ENCODE results near the gene TBC1D24. TPM values are rescaled to one million over a fixed set of nuclear protein-coding genes. Genes with fewer than 3 reads are reported as not detected.
"Not testable (repeated sequence)": the region's sequence is repeated elsewhere in the genome, so short reads cannot be mapped to it uniquely, and the experiment has no call there.

Gene TBC1D24
- total RNA-seq, 2 experiments from 2014 or later: 18.7 to 23.3 TPM

DNA sequence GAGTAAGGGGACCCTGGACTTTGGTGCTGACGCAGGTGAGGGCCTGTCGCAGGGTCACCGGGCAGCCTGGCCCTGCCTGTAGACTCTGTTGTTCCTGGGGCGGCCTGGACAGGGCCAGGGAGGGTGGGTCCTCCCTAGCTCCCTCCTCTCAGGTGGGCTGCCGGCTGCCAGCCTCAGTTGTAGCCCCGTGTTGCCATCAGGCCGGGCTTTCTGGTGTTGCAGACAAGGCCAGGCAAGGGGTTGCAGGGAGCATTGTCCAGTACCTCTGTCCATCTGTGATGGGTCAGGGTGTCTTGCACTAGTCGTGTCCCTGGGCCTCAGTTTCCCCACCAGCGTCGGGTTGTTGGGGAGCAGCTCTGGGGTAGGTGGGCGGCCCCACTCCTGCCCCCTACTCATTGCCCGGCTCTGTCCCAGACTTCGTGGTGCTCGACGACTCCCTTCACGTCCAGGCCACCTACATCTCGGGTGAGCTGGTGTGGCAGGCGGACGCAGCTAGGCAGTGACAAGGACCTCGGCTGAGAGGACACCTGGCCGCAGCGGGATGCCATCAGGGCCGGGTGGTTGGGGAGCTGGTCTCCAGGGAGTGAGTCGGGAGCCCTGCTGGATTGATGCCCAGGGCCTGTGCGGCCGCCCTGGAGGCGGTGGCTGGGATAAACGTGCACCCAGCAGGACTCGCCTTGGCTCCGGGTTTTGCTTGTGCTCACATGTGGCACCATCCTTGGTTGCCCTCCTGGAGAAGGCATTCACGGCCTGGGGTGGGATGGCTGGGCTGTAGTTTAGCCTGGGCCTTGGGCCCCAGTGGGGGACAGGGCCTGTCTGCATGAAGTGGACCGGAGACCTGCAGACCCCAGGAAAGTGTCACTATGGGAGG lies 54.4 kb downstream of the TBC1D24 start:
- CTCF ChIA-PET: no interaction called here
- DNase-seq (peak; percentile 41), ATAC-seq (no peak)
- H3K4me3 Mint-ChIP-seq: no peak overlapping the region
- H3K27ac Mint-ChIP-seq: no peak overlapping the region
- H3K36me3 Mint-ChIP-seq: peaks cover 7% of the 10 kb centered on the region
- H3K27me3 Mint-ChIP-seq: no peaks in the 10 kb centered on the region
- H3K4me1 Mint-ChIP-seq: peaks cover 17% of the 10 kb centered on the region
- no peaks in the 10 kb centered on the region for H3K9me3 Mint-ChIP-seq (ENCODE audit: low read depth)

DNA sequence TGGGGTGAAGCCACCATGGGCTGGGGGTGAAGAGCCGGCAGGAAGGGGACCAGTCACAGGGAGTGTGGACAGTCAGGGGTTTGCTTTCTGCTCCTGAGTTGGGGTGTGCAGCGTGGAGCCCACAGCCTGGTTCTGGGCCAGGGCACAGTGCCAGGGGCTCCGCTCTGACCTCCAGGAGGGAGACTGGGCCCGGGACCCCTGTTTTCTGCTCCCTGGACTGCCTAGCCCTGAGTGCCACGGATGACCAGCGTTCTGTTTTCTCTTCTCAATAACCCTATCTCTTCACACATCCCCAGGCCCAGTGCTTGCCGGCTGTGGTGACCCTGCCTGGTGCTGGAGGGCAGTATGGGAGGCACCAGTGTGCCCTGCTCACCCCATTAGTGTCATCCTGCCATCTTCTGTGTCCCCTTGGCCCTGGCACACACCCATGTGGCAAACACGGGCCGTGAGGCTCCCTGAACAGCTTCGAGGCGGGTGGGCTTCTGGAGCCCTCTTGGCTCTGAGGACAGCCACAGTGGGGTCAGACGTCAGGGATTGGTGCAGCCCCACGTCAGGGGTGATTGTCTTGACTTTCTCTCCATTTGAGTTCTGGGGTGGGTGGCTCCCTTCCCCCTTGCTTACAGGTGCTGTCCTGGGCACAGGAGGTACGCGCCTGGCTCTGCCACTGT lies 55.2 kb downstream of the TBC1D24 start:
- Mint-ChIP-seq H3K27ac (peak overlapping the region; percentile 54), H3K4me3 (no peak overlapping the region), H3K36me3 (peaks cover 4% of the 10 kb centered on the region), H3K4me1 (peaks cover 17% of the 10 kb centered on the region), H3K9me3 (ENCODE audit: low read depth) (no peaks in the 10 kb centered on the region), H3K27me3 (no peaks in the 10 kb centered on the region)
- DNase-seq: peak; percentile 40
- CTCF ChIA-PET: interaction anchor here (1.2 kb wide), 1 partner anchor 9 kb away, joined by 3 read pairs; no protein-coding TSS in a partner anchor
- ATAC-seq: no peak

- Mint-ChIP-seq H3K4me3 (peak overlapping the region; percentile 82), H3K27ac (peak overlapping the region; percentile 98), H3K9me3 (ENCODE audit: low read depth) (no peaks in the 10 kb centered on the region), H3K4me1 (peaks cover 17% of the 10 kb centered on the region), H3K36me3 (peaks cover 4% of the 10 kb centered on the region), H3K27me3 (no peaks in the 10 kb centered on the region)
- CTCF ChIA-PET: interaction anchor here (1.2 kb wide), 1 partner anchor 10 kb away, joined by 3 read pairs; no protein-coding TSS in a partner anchor
- DNase-seq (peak; percentile 45), ATAC-seq (no peak)
These were observed 55.8 kb downstream of the TBC1D24 start for GRCh38 chr16:2530629-2531318.

GRCh38 chr16:2531371-2531695 lies 56.4 kb downstream of the TBC1D24 start, which contains the start of gene CEMP1:
Gene CEMP1 (minus strand): TSS chr16:2531408. CDS start chr16:2531073, 335 bp downstream.
- Mint-ChIP-seq H3K36me3 (peaks cover under 1% of the 10 kb centered on the region), H3K27ac (peak within 1 kb of the TSS; percentile 98), H3K27me3 (no peaks in the 10 kb centered on the region), H3K4me1 (peaks cover 17% of the 10 kb centered on the region), H3K4me3 (peak within 1 kb of the TSS; percentile 82), H3K9me3 (ENCODE audit: low read depth) (no peaks in the 10 kb centered on the region)
- CTCF ChIA-PET: interaction anchor here (1.2 kb wide), 1 partner anchor 11 kb away, joined by 3 read pairs; no protein-coding TSS in a partner anchor
- DNase-seq (no peak), ATAC-seq (no peak)

- Mint-ChIP-seq H3K36me3 (no peaks in the 10 kb centered on the region), H3K27me3 (no peaks in the 10 kb centered on the region), H3K9me3 (ENCODE audit: low read depth) (no peaks in the 10 kb centered on the region), H3K4me1 (peaks cover 20% of the 10 kb centered on the region), H3K4me3 (peak overlapping the region; percentile 82), H3K27ac (peak overlapping the region; percentile 98)
- DNase-seq (peak; percentile 99), ATAC-seq (peak; percentile 94)
- CTCF ChIA-PET: interaction anchor here (1.2 to 1.6 kb wide), 2 partner anchors 11 kb away, joined by 3 to 7 read pairs; no protein-coding TSS in a partner anchor
These were observed 57.0 kb downstream of the TBC1D24 start for GRCh38 chr16:2531696-2532493.

GRCh38 chr16:2532494-2533141 lies 57.7 kb downstream of the TBC1D24 start:
- peak overlapping the region; percentile 82 for H3K4me3 Mint-ChIP-seq
- ATAC-seq: peak; percentile 8
- CTCF ChIA-PET: interaction anchor here (0.8 to 1.6 kb wide), 3 partner anchors 12 to 58 kb away, joined by 3 to 7 read pairs (median 4); no protein-coding TSS in a partner anchor
- peaks cover 24% of the 10 kb centered on the region for H3K4me1 Mint-ChIP-seq
- H3K27me3 Mint-ChIP-seq: no peaks in the 10 kb centered on the region
- no peaks in the 10 kb centered on the region for H3K36me3 Mint-ChIP-seq
- no peaks in the 10 kb centered on the region for H3K9me3 Mint-ChIP-seq (ENCODE audit: low read depth)
- DNase-seq: peak; percentile 84
- peak overlapping the region; percentile 98 for H3K27ac Mint-ChIP-seq

- peak; percentile 41 for DNase-seq
- not testable (repeated sequence) for H3K27me3 Mint-ChIP-seq
- H3K4me3 Mint-ChIP-seq: peak overlapping the region; percentile 82
These were observed 58.3 kb downstream of the TBC1D24 start for GRCh38 chr16:2533142-2533755.

GRCh38 chr16:2533912-2534311 lies 59.0 kb downstream of the TBC1D24 start:
- H3K4me3 Mint-ChIP-seq: peak overlapping the region; percentile 51
- no peaks in the 10 kb centered on the region for H3K9me3 Mint-ChIP-seq (ENCODE audit: low read depth)
- H3K27ac Mint-ChIP-seq: peak overlapping the region; percentile 72
- DNase-seq: no peak
- no peak for ATAC-seq
- no peaks in the 10 kb centered on the region for H3K27me3 Mint-ChIP-seq
- peaks cover 27% of the 10 kb centered on the region for H3K4me1 Mint-ChIP-seq
- CTCF ChIA-PET: no interaction called here
- no peaks in the 10 kb centered on the region for H3K36me3 Mint-ChIP-seq

More at GRCh38 chr16:2533142-2533755, 58.3 kb downstream of the TBC1D24 start:
- ATAC-seq; H3K36me3 Mint-ChIP-seq; H3K9me3 Mint-ChIP-seq (ENCODE audit: low read depth): not testable (repeated sequence)
- CTCF ChIA-PET: interaction anchor here (0.8 to 1.6 kb wide), 3 partner anchors 12 to 59 kb away, joined by 3 to 7 read pairs (median 4); no protein-coding TSS in a partner anchor
- Mint-ChIP-seq H3K4me1 (peaks cover 24% of the 10 kb centered on the region), H3K27ac (peak overlapping the region; percentile 98)

DNA sequence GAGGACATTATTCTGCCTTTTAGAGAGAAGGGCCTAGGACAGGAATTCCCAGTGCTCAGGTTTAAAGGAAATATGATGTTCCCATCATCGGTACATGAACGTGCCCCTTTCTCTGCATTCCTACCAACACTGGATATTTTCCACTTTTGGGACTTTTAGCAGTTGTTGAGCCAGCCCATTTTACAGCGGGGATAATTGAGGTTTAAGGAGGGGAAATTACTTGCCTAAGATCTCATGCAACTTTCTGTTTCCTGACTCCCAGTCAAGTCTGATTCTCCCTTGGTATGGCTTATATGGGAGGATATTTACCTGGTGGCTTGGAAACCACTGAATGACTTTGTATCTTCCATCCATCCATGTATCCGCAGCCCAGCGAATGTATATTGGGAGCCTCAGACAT lies 59.4 kb downstream of the TBC1D24 start:
- DNase-seq; H3K36me3 Mint-ChIP-seq; H3K4me3 Mint-ChIP-seq; H3K27me3 Mint-ChIP-seq; H3K9me3 Mint-ChIP-seq (ENCODE audit: low read depth); ATAC-seq: not testable (repeated sequence)
- CTCF ChIA-PET: interaction anchor here (0.5 to 0.7 kb wide), 2 partner anchors 46 to 305 kb away, joined by 3 read pairs; no protein-coding TSS in a partner anchor
- Mint-ChIP-seq H3K4me1 (peaks cover 32% of the 10 kb centered on the region), H3K27ac (peak overlapping the region; percentile 72)

- Mint-ChIP-seq H3K27me3 (no peaks in the 10 kb centered on the region), H3K9me3 (ENCODE audit: low read depth) (no peaks in the 10 kb centered on the region), H3K27ac (no peak overlapping the region), H3K36me3 (peaks cover 4% of the 10 kb centered on the region), H3K4me1 (peaks cover 41% of the 10 kb centered on the region), H3K4me3 (no peak overlapping the region)
- no peak for ATAC-seq
- DNase-seq: no peak
- CTCF ChIA-PET: no interaction called here
These were observed 60.7 kb downstream of the TBC1D24 start for GRCh38 chr16:2535625-2536013.

- Mint-ChIP-seq H3K27ac (peak within 1 kb of the TSS; percentile 91), H3K4me1 (peaks cover 41% of the 10 kb centered on the region), H3K36me3 (peaks cover 4% of the 10 kb centered on the region), H3K9me3 (ENCODE audit: low read depth) (no peaks in the 10 kb centered on the region), H3K27me3 (no peaks in the 10 kb centered on the region), H3K4me3 (peak within 1 kb of the TSS; percentile 84)
- DNase-seq (peak; percentile 96), ATAC-seq (peak; percentile 92)
- CTCF ChIA-PET: interaction anchor here (0.8 to 1.6 kb wide), 3 partner anchors 24 to 390 kb away, joined by 3 to 4 read pairs (median 3); partner anchors contain the start of genes ATP6V0C and FLYWCH2
These were observed 62.8 kb downstream of the TBC1D24 start, which contains the start of gene PDPK1 for GRCh38 chr16:2537451-2538379. Gene PDPK1 (plus strand): TSS chr16:2538021. CDS start chr16:2538113, 92 bp downstream.

All from activated CD8-positive, alpha-beta memory T cell treated with anti-CD3 and anti-CD28 coated beads, Interleukin-2, amount 10 ng/mL, durations not matched to agents 7 days and 5 days (primary cell).